Muscle layer of colon (tissue), 2 donors: ENCODE results near the gene DGCR2.
"Not testable (repeated sequence)": the region's sequence is repeated elsewhere in the genome, so short reads cannot be mapped to it uniquely, and the experiment has no call there.

Experiments
- H3K27ac ChIP-seq: one replicate; pipeline ENCODE4 v1.7.0; 2013; ENCODE audit warnings: low read depth, mild to moderate bottlenecking, low read length, moderate library complexity
- H3K27me3 ChIP-seq, 2 donors: one replicate each; pipeline ENCODE4 v1.7.0; 2013; ENCODE audit warnings: low read length in 2 of 2, mild to moderate bottlenecking in 2 of 2; ENCODE audit not compliant: insufficient read depth in 2 of 2, control insufficient read depth in 1 of 2
- H3K36me3 ChIP-seq: one replicate; pipeline ENCODE4 v1.7.0; 2013; ENCODE audit warnings: mild to moderate bottlenecking, low read length; ENCODE audit not compliant: insufficient read depth
- H3K4me1 ChIP-seq: one replicate; pipeline ENCODE4 v1.7.0; 2013; ENCODE audit warnings: mild to moderate bottlenecking, low read length; ENCODE audit not compliant: insufficient read depth
- H3K4me3 ChIP-seq, 2 donors: one replicate each; pipeline ENCODE4 v1.7.0; 2013; ENCODE audit warnings: low read length in 2 of 2, low read depth in 1 of 2, mild to moderate bottlenecking in 1 of 2, moderate library complexity in 1 of 2
- H3K9ac ChIP-seq: one replicate; pipeline ENCODE4 v1.7.0; 2013; ENCODE audit warnings: low read length
- H3K9me3 ChIP-seq: one replicate; pipeline ENCODE4 v1.7.0; 2013; ENCODE audit warnings: mild to moderate bottlenecking, low read length
- donor health status: abdominal sarcoma.
- donor health status: Adenocarcinoma of cecum.

The DGCR2 gene

DNA sequence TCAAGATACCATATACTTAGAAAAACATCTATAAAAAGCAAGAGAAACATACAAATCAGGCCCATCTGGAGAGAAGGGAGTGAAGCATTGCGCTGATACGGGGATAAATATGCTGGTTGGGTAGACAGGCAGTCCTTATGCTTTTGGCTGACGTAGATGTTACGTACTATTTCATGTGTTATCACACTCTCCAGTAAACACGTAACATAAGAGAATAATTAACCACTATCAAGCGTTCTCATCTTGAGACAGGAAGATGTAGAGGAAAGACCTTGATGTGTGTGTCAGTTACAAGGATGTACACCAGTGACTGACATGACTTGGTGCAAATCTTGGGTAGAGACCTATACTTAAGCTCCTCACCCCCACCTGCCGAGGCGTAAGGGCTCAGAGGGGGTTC is 99.5 kb downstream of the DGCR2 start:
- Histone ChIP-seq H3K9ac (no peak overlapping the region), H3K27me3 (no peaks in the 10 kb centered on the region), H3K4me1 (no peaks in the 10 kb centered on the region), H3K27ac (no peak overlapping the region), H3K36me3 (no peaks in the 10 kb centered on the region), H3K9me3 (no peaks in the 10 kb centered on the region), H3K4me3 (no peak overlapping the region)

DNA sequence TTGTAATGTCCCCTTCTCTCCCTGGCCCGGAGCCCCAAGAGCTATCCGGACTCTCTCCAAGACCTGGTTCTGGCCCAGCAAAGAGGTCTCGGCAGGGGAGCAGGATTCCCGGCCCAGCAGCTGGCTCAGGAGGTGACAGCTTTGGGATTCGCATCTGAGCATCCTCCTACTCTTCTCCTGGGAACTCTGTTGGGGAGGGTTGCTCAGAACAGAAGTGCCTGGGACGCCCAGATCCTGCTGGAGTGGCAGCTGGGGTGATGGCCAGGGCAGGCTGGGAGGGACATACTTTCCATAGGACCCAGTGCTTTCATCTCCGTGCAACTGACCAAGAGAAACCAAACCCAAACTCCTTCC is 102.6 kb downstream of the DGCR2 start:
- no peaks in the 10 kb centered on the region for H3K4me1 ChIP-seq
- H3K9ac ChIP-seq: no peak overlapping the region
- H3K9me3 ChIP-seq: no peaks in the 10 kb centered on the region
- H3K27ac ChIP-seq: no peak overlapping the region
- H3K36me3 ChIP-seq: no peaks in the 10 kb centered on the region
- no peak overlapping the region for H3K4me3 ChIP-seq
- no peaks in the 10 kb centered on the region for H3K27me3 ChIP-seq

DNA sequence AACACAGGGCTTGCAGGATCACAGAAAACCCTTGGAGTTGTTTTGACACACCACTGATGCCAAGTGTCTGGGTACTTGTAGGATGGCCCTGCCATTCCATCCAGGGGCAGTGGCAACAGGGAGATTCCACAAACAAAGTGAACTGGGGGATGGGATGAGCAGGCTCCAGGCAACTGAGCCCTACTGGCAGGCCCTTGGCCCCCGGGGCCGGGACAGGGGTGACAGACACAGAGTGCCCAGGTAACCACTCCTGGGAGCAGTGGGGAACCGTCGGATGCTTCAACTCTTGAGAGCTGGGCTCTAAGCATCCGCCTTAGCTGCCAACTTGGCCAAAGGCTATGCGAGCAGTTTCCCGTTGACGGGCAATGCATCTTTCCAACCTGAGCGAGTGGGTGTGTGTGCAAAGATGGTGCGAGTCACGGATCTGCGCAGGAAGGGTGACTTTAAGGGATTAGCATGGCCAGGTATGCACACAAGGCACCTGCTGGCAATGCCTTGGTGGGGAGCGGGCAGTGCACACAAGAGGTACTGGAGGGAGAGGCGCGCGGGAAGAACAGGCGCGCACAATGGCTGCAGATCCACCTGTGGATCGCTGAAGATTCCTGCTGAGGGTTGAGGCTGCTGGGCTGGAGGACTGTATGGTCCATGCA is 103.1 kb downstream of the DGCR2 start:
- H3K9me3 ChIP-seq: no peaks in the 10 kb centered on the region
- H3K4me1 ChIP-seq: no peaks in the 10 kb centered on the region
- H3K36me3 ChIP-seq: no peaks in the 10 kb centered on the region
- no peak overlapping the region for H3K4me3 ChIP-seq
- no peak overlapping the region for H3K27ac ChIP-seq
- H3K9ac ChIP-seq: no peak overlapping the region
- H3K27me3 ChIP-seq: no peaks in the 10 kb centered on the region

DNA sequence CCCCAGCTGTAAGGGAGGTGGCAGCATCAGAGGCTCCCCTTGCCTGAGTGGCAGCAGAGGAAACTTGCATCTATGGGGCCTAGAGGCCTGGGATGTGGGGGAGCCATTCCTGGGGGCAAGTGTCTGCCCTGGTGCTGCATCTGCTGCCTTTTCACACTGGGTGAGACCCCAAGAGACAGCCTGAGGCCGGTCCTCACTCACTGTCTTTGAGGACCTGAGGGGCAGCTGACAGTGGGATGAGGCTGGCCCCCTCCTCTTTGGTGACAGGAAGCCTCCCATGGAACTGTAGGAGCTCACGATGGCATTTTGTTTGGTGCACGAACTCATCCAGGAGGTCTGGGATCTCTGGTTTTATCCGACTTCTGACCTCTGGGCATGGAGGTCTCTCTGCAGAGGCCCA is 104.0 kb downstream of the DGCR2 start:
- H3K36me3 ChIP-seq: no peaks in the 10 kb centered on the region
- H3K9me3 ChIP-seq: no peaks in the 10 kb centered on the region
- no peak overlapping the region for H3K4me3 ChIP-seq
- no peaks in the 10 kb centered on the region for H3K4me1 ChIP-seq
- H3K27ac ChIP-seq: no peak overlapping the region
- H3K9ac ChIP-seq: no peak overlapping the region
- H3K27me3 ChIP-seq: no peaks in the 10 kb centered on the region

DNA sequence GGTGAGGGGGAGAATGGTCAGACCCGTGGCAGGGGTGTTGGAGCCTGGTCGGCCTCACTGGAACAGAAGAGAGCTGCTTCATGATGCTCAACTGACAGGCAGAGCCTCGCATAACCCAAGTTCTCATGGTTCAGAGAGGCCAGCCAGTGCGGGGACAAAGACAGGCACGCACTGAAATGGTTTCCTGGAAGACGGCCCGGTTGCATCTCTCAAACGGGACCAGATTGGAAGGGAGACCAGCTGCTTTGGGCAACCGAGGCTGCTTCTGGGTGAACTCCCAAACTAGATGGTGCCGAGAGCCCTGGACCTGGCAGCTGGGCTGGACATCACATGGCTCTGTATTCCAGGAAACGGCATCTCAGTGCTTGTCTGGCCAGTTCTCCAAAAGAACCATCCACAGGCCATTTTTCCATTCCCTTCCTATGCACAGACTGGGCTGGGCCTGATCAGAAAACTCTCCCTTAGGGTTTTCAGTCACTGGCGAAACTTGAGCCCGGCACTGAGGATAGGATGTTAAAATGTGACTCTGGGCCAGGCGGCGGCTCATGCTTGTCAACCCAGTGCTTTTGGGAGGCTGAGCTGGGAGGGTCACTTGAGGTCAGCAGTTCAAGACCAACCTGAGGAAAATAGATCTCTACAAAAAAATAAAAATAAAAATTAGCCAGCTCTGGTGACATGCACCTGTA is 106.0 kb downstream of the DGCR2 start:
- Histone ChIP-seq H3K4me1 (no peaks in the 10 kb centered on the region), H3K9ac (no peak overlapping the region), H3K4me3 (no peak overlapping the region), H3K36me3 (no peaks in the 10 kb centered on the region), H3K27ac (no peak overlapping the region), H3K27me3 (no peaks in the 10 kb centered on the region), H3K9me3 (no peaks in the 10 kb centered on the region)

DNA sequence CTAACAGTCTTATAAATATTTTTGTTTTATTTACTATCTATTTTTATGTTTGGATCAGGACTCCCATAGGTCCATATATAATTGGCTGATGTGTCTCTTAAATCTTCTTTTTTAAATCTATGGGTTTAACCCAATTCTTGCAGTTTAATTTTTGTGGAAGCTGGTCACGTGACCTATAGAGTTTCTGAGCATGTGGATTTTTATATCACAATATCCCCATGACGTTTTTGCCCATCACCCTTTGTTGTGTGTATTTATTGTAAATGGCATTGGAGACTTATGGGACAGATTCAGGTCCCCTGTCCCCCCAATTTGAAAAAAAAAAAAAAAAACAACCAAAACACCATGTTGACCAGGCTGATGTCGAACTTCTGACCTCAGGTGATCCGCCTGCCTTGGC is 107.3 kb downstream of the DGCR2 start:
- no peak overlapping the region for H3K4me3 ChIP-seq
- no peaks in the 10 kb centered on the region for H3K4me1 ChIP-seq
- H3K36me3 ChIP-seq: no peaks in the 10 kb centered on the region

DNA sequence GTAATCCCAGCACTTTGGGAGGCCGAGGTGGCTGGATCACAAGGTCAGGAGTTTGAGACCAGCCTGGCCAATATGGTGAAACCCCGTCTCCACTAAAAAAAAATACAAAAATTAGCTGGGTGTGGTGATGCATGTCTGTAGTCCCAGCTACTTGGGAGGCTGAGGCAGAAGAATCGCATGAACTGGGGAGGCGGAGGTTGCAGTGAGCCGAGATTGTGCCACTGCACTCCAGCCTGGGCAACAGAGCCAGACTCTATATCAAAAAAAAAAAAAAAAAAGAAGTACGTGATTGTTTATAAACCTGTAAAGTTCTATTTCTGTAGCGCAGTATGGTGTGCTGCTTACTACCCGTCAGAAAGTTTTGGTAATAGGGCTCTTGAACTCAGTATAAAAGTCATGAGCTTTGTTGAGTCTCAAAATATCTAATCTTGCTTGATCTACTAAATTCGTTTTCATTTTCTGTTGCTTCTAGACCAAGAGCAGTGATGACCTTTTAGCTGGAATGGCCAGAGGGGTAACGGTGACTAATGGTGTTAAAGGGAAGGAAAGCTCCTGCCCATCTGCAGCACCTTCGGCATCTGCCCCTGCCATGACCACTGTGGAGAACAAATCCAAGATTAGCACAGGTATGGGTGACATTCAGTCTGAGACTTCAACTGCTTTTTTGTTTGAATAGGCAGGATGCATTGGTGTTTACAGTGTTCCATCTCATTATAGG is 108.2 kb downstream of the DGCR2 start:
- H3K4me1 ChIP-seq, H3K4me3 ChIP-seq, H3K36me3 ChIP-seq, H3K9ac ChIP-seq, H3K27me3 ChIP-seq, H3K27ac ChIP-seq, H3K9me3 ChIP-seq: not testable (repeated sequence)

More for the DNA sequence above, 107.3 kb downstream of the DGCR2 start:
- H3K9me3 ChIP-seq: no peaks in the 10 kb centered on the region
- H3K9ac ChIP-seq: no peak overlapping the region
- no peaks in the 10 kb centered on the region for H3K27me3 ChIP-seq
- H3K27ac ChIP-seq: no peak overlapping the region

DNA sequence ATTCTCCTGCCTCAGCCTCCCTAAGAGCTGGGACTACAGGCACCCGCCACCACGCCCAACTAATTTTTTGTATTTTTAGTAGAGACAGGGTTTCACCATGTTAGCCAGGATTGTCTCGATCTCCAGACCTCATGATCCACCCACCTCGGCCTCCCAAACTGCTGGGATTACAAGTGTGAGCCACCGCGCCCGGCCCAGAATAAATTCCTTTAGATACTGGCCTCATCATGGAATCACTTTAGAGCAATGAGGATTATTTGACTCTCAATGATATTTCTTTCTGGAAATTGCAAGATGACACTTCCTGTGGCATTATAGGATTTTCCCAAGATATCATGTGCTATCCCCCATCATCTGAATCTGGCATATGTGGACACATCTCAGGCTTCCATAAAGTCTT is 108.8 kb downstream of the DGCR2 start:
- H3K27ac ChIP-seq: not testable (repeated sequence)

DNA sequence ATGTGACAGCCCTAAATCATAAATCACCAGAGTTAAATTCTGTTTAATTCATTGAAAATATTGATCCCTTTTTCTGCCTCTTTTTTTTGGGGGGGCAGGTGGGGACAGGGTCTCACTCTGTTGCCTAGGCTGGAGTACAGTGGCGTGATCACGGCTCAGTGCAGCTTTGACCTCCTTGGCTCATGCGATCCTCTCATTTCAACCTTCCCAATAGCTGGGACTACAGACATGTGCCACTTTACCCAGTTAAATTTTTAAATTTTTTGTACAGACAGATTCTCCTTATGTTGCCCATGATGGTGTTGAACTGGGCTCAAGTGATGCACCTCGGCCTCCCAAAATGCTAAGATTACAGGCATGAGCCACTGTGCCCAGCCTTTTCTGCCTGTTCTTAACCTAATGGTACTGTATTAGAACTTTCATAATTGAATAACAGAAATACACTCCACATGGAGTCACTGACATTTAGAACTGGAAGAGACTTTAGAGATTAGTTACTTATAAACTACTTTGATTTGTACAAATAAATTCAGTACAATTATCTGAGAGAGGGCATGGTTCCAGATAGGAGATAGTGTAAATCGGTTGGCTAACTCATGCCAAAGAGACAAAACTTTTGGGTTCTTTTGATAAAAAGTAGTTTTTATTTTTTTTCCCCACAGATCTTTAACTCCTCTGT is 109.8 kb downstream of the DGCR2 start:
- H3K9ac ChIP-seq: no peak overlapping the region
- H3K27me3 ChIP-seq: no peaks in the 10 kb centered on the region
- H3K9me3 ChIP-seq: no peaks in the 10 kb centered on the region
- H3K4me1 ChIP-seq: no peaks in the 10 kb centered on the region
- H3K4me3 ChIP-seq: no peak overlapping the region
- H3K27ac ChIP-seq: no peak overlapping the region
- no peaks in the 10 kb centered on the region for H3K36me3 ChIP-seq

More for the DNA sequence above, 108.8 kb downstream of the DGCR2 start:
- not testable (repeated sequence) for H3K9me3 ChIP-seq, H3K9ac ChIP-seq, H3K36me3 ChIP-seq, H3K27me3 ChIP-seq, H3K4me3 ChIP-seq, H3K4me1 ChIP-seq

DNA sequence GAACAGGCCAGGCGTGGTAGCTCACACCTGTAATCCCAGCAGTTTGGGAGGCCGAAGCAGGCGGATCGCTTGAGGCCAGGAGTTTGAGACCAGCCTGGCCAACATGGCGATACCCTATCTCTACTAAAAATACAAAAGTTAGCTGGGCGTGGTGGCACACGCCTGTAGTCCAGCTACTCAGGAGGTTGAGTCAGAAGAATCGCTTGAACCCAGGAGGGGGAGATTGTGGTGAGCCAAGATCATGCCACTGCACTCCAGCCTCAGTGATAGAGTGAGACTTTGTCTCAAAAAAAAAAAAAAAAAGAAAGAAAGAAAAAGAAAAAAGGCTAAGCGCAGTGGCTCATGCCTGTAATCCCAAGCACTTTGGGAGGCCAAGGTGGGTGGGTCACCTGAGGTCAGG is 110.6 kb downstream of the DGCR2 start:
- H3K4me3 ChIP-seq, H3K9me3 ChIP-seq, H3K27ac ChIP-seq, H3K27me3 ChIP-seq, H3K36me3 ChIP-seq, H3K9ac ChIP-seq, H3K4me1 ChIP-seq: not testable (repeated sequence)

DNA sequence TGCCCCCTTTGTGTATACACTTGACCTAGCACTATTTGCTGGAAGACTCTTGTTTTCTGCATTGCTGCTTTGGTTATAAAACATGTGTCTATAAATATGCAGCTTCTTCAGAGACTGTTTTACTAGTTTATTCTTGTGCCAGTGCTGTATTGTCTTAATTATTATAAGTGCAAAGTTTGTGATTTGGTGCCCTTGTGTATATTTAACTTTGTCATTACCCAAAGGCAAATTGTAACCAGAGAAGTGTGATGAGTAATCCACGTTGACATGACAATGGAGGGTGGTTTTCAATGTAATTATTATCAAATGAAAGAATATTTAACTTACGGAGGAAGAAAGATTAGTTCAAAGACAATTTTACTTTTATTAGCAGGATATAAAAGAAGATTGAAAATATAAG is 111.1 kb downstream of the DGCR2 start:
- Histone ChIP-seq H3K36me3 (no peaks in the 10 kb centered on the region), H3K4me1 (no peaks in the 10 kb centered on the region), H3K27ac (no peak overlapping the region), H3K4me3 (no peak overlapping the region), H3K9me3 (no peaks in the 10 kb centered on the region), H3K9ac (no peak overlapping the region), H3K27me3 (no peaks in the 10 kb centered on the region)
